Vagina (tissue), 2 donors: ENCODE data around the gene CBR3. TPM values are rescaled to one million over a fixed set of nuclear protein-coding genes. Genes with fewer than 3 reads are reported as not detected.
A peak's percentile ranks its signal among the peaks of the same experiment; 100 is the strongest.

Source experiments
- DNase-seq, 2 donors: peaks; one replicate each; pipeline ENCODE4 v3.0.0-alpha.2; 2017; ENCODE audit errors: extremely low spot score in 2 of 2
- H3K27ac ChIP-seq: fragments of 200-600 bp; sonication (generic); one replicate; pipeline ENCODE4 v1.5.1; 2019
- H3K27me3 ChIP-seq: fragments of 200-600 bp; sonication (generic); one replicate; pipeline ENCODE4 v1.5.1; 2019
- H3K36me3 ChIP-seq, 2 donors: fragments of 200-600 bp; sonication (generic); one replicate each; pipeline ENCODE4 v1.5.1; 2017 to 2019
- H3K4me1 ChIP-seq: fragments of 200-600 bp; sonication (generic); one replicate; pipeline ENCODE4 v1.5.1; 2019
- H3K4me3 ChIP-seq, 2 donors: fragments of 200-600 bp; sonication (generic); 1 replicate in 1 of 2; 2 replicates in 1 of 2; pipeline ENCODE4 v1.5.1; 2016 to 2019
- H3K9me3 ChIP-seq: fragments of 200-600 bp; sonication (generic); one replicate; pipeline ENCODE4 v1.5.1; 2019
- CTCF ChIP-seq, 3 experiments: fragments of 450-650 bp in 2 of 3; fragments of 200-600 bp in 1 of 3; sonication (generic) in 1 of 3; IDR thresholded peaks; one replicate each; pipeline ENCODE4 v1.5.1; 2017 to 2019; ENCODE audit warnings: antibody characterized with exemption in 3 of 3, mild to moderate bottlenecking in 2 of 3, moderate library complexity in 2 of 3
- POLR2A ChIP-seq, 2 donors: fragments of 450-650 bp; IDR thresholded peaks; one replicate each; pipeline ENCODE4 v1.6.1; 2017; ENCODE audit warnings: antibody characterized with exemption in 2 of 2, mild to moderate bottlenecking in 2 of 2, moderate library complexity in 2 of 2
- POLR2AphosphoS5 ChIP-seq, 2 donors: sonication (generic); formaldehyde crosslinking; IDR thresholded peaks; one replicate each; pipeline ENCODE4 v1.9.0; 2017; ENCODE audit warnings: antibody characterized with exemption in 2 of 2, mild to moderate bottlenecking in 2 of 2, low read depth in 1 of 2; ENCODE audit not compliant: insufficient read depth in 1 of 2
- intact Hi-C: fragments of 100-400 bp; cut with DNase I; formaldehyde crosslinking; loops from one replicate; pipeline ENCODE4 v1.15.1; 2023
- total RNA-seq: library from RNA; depleted of rRNA; stranded (reverse); fragments of >200 nt; gene quantifications from one replicate; pipeline ENCODE4 v1.2.3, GENCODE V29; 2016

Gene CBR3
- total RNA-seq, 1 donor from 2014 or later: 45.2 TPM

- Histone ChIP-seq H3K9me3 (no peaks in the 10 kb centered on the region), H3K27me3 (no peaks in the 10 kb centered on the region), H3K36me3 (no peaks in the 10 kb centered on the region), H3K27ac (no peak overlapping the region), H3K4me1 (peaks cover 18% of the 10 kb centered on the region), H3K4me3 (no peak overlapping the region)
- intact Hi-C loops: no loop called here
- TF ChIP-seq POLR2A (IDR thresholded peaks at IDR 0.05): no peak
- TF ChIP-seq CTCF (IDR thresholded peaks at IDR 0.05): no peak
- no peak for TF ChIP-seq POLR2AphosphoS5 (IDR thresholded peaks at IDR 0.05; ENCODE audit: insufficient read depth in 1 of 2, low read depth in 1 of 2)
- DNase-seq: no peak
These were observed 33.8 kb upstream of the CBR3 start for GRCh38 chr21:36100971-36101641.

- DNase-seq: no peak
- Histone ChIP-seq H3K36me3 (no peaks in the 10 kb centered on the region), H3K9me3 (no peaks in the 10 kb centered on the region), H3K27ac (no peak overlapping the region), H3K27me3 (no peaks in the 10 kb centered on the region), H3K4me1 (peaks cover 8% of the 10 kb centered on the region), H3K4me3 (no peak overlapping the region)
- TF ChIP-seq POLR2AphosphoS5 (IDR thresholded peaks at IDR 0.05; ENCODE audit: insufficient read depth in 1 of 2, low read depth in 1 of 2) (no peak), CTCF (IDR thresholded peaks at IDR 0.05) (no peak), POLR2A (IDR thresholded peaks at IDR 0.05) (no peak)
- intact Hi-C loops: no loop called here
These were observed 31.4 kb upstream of the CBR3 start for GRCh38 chr21:36103434-36103833.

GRCh38 chr21:36104317-36105300, 30.3 kb upstream of the CBR3 start:
- DNase-seq: no peak
- Histone ChIP-seq H3K36me3 (no peaks in the 10 kb centered on the region), H3K9me3 (no peaks in the 10 kb centered on the region), H3K4me1 (peaks cover 8% of the 10 kb centered on the region), H3K4me3 (peak overlapping the region in 1 of 2 donors; percentile 4), H3K27me3 (no peaks in the 10 kb centered on the region), H3K27ac (no peak overlapping the region)
- intact Hi-C loops: loop anchor here (1.0 kb wide), 1 partner anchor 41 kb away; no protein-coding TSS in a partner anchor
- TF ChIP-seq POLR2A (IDR thresholded peaks at IDR 0.05) (no peak), CTCF (IDR thresholded peaks at IDR 0.05) (peak in 2 of 3 experiments; percentile 24 to 41), POLR2AphosphoS5 (IDR thresholded peaks at IDR 0.05; ENCODE audit: insufficient read depth in 1 of 2, low read depth in 1 of 2) (peak in 1 of 2 donors; percentile 33)

- intact Hi-C loops: no loop called here
- no peak overlapping the region for H3K27ac ChIP-seq
- H3K9me3 ChIP-seq: no peaks in the 10 kb centered on the region
- no peaks in the 10 kb centered on the region for H3K36me3 ChIP-seq
- H3K4me1 ChIP-seq: peaks cover 8% of the 10 kb centered on the region
- H3K4me3 ChIP-seq: peak overlapping the region in 1 of 2 donors; percentile 4
- DNase-seq: no peak
- H3K27me3 ChIP-seq: no peaks in the 10 kb centered on the region
- TF ChIP-seq CTCF (IDR thresholded peaks at IDR 0.05) (no peak), POLR2AphosphoS5 (IDR thresholded peaks at IDR 0.05; ENCODE audit: insufficient read depth in 1 of 2, low read depth in 1 of 2) (no peak)
These were observed 29.5 kb upstream of the CBR3 start for GRCh38 chr21:36105327-36105842.
